ENCODE measurements around the gene COL23A1. TPM values are rescaled to one million over a fixed set of nuclear protein-coding genes. Genes with fewer than 3 reads are reported as not detected.

Gene COL23A1
- total RNA-seq, 2 donors from 2014 or later = 5.5 to 6.0 TPM

GRCh38 chr5:178424810-178425177 lies 165.4 kb downstream of the COL23A1 start:
- intact Hi-C loops (cut with DNase I) = loop anchor here in 1 of 2 donors (10.0 kb wide), 1 partner anchor 90 kb away; no protein-coding TSS in a partner anchor
- no peak for DNase-seq
- ATAC-seq = no peak

DNA sequence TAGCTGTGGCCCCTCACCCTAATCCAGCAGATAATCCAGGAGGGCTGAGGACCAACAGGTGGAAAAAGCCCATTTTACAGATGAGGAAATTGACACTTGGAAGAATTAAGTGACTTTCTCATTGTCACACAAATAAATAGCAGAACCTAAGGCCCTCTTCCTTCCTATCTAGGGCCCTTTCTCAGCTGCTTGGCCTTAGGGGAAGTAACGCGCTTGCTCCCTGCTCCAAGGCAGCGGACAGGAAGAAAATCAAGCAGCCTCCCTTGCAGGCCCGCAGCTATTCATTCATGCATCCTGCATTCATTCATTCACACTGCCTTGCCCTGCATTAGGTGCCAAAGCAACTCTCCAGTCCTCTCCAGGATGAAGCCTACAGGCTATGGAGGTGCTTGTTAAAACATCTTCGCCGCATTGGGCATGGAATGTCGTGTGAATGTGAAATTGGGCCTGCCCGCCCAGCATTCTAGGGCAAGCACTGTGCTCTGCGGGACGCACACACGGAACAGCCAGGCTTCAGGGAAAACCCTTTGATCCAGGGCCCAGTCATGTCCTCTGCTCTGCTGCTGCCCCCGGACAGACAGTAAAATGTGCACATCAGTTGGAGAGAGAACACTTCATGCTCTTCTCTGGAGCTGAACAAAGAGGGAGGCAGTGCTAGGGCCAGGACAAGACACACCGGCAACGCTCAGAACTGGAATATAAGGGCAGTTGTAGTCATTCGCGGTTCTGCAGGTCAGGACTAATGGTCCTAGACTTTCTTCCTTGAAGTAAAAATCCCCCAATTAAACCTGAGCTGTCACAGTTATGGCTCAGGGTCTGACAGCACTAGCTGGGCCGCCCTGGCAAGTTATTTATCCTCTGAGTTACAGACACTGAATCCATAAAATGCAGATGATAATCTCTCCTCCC lies 166.0 kb downstream of the COL23A1 start:
- intact Hi-C loops (cut with DNase I) = loop anchor here in 1 of 2 donors (10.0 kb wide), 1 partner anchor 89 kb away; no protein-coding TSS in a partner anchor
- DNase-seq = no peak
- ATAC-seq = no peak

DNA sequence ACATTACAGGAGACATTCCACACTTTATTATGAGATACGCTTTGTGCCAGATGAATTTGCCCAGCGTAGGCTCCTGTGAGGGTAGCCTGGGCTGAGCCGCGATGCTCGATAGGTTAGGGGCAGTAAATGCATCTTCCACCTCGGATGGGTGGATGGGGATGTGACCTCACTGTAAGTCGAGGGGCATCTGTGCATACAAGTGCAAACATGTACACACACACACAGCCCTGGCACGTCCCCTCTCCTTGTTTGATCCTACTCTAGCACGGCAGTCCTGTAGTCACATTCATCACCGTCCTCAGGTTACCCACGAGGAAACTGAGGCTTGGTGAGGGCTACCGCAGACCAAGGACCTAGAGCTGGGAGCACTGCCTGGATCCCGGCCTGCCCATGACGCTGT lies 166.8 kb downstream of the COL23A1 start:
- intact Hi-C loops (cut with DNase I) = loop anchor here in 1 of 2 donors (10.0 kb wide), 1 partner anchor 89 kb away; no protein-coding TSS in a partner anchor
- ATAC-seq (no peak), DNase-seq (no peak)

GRCh38 chr5:178422400-178422775 lies 167.8 kb downstream of the COL23A1 start:
- intact Hi-C loops (cut with DNase I) = loop anchor here in 1 of 2 donors (10.0 kb wide), 1 partner anchor 88 kb away; no protein-coding TSS in a partner anchor
- DNase-seq (no peak), ATAC-seq (peak in 1 of 2 donors; percentile 32)

DNA sequence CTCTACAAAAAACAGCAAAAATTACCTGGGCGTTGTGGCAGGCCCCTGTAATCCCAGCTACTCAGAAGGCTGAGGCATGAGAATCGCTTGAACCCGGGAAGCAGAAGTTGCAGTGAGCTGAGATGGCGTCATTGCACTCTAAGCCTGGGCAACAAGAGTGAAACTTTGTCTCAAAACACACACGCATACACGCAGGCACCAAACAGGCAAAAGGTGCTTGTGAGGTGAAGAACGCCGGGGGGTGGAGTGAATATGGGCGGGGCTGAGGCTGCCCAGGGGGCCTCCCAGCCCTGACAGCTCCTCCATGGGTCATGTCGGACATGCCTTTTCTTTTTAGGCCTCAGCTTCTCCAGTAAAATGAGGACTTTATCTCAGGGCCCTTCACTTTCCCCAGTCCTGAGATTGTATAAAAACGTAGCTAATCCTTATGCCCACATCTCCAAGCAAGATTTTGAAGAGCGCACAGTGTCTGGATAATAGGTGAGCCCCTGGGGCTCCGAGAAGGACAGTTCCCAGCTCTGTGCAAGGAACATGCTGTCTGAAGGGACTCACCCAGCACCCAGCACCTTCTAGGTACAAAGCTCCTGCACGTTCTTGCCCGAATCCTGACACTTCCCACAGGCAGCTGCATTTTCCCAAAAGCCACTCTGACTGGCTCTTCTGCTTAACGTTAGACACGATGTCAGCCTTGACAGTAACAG lies 168.3 kb downstream of the COL23A1 start:
- no peak for ATAC-seq
- no peak for DNase-seq
- intact Hi-C loops (cut with DNase I) = loop anchor here in 1 of 2 donors (10.0 kb wide), 1 partner anchor 87 kb away; no protein-coding TSS in a partner anchor

- ATAC-seq = no peak
- no peak for DNase-seq
- intact Hi-C loops (cut with DNase I) = loop anchor here in 1 of 2 donors (10.0 kb wide), 1 partner anchor 86 kb away; no protein-coding TSS in a partner anchor
Measured at GRCh38 chr5:178421128-178421527, 169.1 kb downstream of the COL23A1 start.

DNA sequence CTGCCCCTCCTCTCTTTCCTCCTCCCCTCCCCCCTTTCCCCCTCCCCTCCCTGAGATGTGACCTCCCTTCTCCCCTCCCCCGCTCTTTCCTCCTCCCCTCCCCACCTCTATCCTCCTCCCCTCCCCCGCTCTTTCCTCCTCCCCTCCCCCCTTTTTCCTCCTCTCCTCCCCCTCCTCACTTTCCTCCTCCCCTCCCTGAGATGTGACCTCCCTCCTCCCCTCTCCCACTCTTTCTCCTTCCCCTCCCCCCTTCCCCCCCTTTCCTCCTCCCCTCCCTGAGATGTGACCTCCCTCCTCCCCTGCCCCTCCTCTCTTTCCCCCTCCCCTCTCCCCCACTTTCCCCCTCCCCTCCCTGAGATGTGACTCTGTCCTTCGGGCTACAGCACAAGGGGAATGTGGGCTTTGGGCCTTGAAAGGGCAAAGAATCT lies 169.8 kb downstream of the COL23A1 start:
- ATAC-seq = no peak
- intact Hi-C loops (cut with DNase I) = loop anchor here in 1 of 2 donors (10.0 kb wide), 1 partner anchor 86 kb away; no protein-coding TSS in a partner anchor
- no peak for DNase-seq

- DNase-seq (no peak), ATAC-seq (no peak)
- intact Hi-C loops (cut with DNase I) = loop anchor here in 1 of 2 donors (10.0 kb wide), 1 partner anchor 85 kb away; no protein-coding TSS in a partner anchor
Measured at GRCh38 chr5:178419651-178420050, 170.5 kb downstream of the COL23A1 start.

GRCh38 chr5:178419196-178419595 lies 171.0 kb downstream of the COL23A1 start:
- DNase-seq (no peak), ATAC-seq (no peak)
- intact Hi-C loops (cut with DNase I) = no loop called here

DNA sequence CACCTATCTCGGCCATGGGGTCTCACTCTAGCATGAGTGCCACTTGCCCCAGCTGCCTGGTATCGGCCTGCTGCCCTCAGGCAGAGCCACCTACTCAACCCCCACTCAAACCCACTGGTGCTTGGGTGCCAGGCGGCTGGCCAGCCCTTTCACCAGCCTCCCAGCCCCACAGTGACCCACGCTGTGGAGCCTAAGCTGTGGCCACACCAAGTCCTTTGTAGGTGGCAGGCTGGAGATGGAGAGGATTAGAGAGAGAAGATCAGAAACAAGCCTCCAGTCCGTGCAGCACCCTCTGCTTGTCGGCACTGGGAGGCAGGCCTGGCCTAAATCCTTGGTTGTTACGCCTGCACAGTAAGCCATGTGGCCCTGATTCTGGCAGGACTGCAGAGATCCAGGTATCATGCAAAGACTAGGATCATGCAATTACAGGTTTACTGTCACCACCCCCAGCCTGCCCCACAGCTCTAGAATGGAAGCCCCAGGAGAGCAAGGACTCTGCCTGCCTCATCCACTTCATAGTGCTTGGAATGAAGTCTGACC lies 171.7 kb downstream of the COL23A1 start:
- intact Hi-C loops (cut with DNase I) = no loop called here
- DNase-seq (no peak), ATAC-seq (no peak)

DNA sequence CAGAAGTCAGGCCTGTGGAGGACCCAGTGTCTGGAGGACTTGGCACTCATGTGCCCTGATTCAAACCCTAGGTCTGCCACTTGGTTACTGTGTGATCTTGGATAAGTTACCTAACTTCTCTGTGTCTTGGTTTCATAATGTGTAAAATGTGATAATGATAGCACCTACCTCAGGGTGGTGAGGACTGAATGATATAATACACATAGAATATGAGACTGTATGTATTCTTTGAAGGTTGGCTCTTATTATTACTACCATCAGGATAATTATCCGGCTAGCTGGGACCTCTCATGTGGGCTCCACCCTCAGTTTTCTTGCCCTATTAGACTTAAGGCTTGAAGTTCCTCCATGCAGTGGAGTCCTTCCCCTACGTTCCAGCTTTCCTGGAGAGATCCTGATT lies 172.2 kb downstream of the COL23A1 start:
- ATAC-seq (no peak), DNase-seq (no peak)
- intact Hi-C loops (cut with DNase I) = no loop called here

GRCh38 chr5:178417391-178417811 lies 172.8 kb downstream of the COL23A1 start:
- intact Hi-C loops (cut with DNase I) = no loop called here
- ATAC-seq (no peak), DNase-seq (no peak)

GRCh38 chr5:178416919-178417318 lies 173.3 kb downstream of the COL23A1 start:
- intact Hi-C loops (cut with DNase I) = no loop called here
- DNase-seq (no peak), ATAC-seq (peak in 1 of 2 donors; percentile 31)

DNA sequence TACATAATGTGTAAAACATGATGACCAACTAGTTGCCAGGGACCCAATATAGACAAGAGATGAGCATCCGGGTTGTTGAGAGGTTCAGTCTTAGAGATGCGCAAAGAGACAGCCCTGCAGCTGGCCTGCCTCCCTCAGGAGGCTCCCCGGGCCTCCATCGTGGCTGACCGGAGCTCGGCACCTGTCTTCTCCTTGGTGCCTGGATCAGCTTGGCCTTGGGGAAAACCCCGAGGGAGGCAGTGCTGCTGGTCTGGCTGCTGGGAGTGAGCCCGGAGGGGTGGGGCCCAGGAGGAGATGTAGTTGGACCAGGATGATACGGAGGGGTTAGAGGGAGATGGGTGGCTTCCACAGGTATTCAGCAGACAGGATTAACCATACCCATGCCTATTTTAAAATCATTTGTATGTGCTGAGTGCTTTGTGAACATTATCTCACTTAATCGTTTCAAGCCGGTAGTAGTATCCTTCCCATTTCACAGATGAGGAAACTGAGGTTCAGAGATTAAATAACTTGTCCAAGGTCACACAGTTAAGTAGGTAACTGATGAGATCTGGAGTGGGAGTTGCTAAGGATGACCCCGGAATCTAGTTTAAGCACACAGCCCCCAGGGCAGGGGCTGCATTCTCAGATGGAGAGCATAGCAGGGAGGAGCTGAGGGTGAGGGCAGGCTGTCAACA lies 173.8 kb downstream of the COL23A1 start:
- intact Hi-C loops (cut with DNase I) = no loop called here
- ATAC-seq = no peak
- DNase-seq = no peak

GRCh38 chr5:178415353-178415752 lies 174.8 kb downstream of the COL23A1 start:
- no peak for ATAC-seq
- intact Hi-C loops (cut with DNase I) = loop anchor here in 1 of 2 donors (1.0 kb wide), 1 partner anchor 18 kb away; no protein-coding TSS in a partner anchor

DNA sequence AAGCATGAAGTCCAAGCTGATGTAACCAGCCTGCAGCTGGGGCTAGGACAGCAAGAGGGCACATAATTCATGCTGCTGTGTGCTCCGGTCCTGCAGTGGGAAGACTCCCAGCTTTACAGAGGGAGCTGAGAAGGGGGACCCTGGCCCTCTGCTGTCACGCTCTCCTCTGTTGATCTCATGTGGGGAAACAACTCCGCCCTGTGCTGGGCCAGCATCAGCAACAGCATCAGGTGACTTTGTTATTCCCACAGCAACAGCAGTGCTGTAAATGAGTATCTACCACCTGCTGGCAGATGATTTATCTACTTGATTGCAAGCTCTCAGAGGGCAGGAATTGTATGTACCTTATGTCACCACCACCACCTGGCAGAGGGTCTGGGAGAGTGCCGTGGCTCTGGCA lies 176.2 kb downstream of the COL23A1 start:
- intact Hi-C loops (cut with DNase I) = no loop called here
- no peak for ATAC-seq

More at GRCh38 chr5:178415353-178415752, 174.8 kb downstream of the COL23A1 start:
- no peak for DNase-seq

DNA sequence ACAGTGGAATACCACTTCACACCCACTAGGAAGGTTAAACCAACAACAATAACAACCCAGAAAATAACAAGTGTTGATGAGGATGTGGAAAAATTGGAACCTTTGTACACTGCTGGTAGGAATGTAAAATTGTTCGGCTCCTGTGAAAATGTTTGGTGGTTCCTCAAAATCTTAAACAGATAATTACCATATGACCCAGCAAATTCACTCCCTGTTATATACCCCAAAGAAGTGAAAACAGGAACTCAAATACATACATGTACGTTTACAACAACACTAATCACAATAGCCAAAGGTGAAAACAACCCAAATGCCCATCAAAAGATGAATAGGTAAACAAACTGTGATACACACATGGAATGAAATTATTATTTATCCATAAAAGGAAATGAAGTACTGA lies 179.1 kb downstream of the COL23A1 start:
- intact Hi-C loops (cut with DNase I) = no loop called here
- ATAC-seq (no peak), DNase-seq (no peak)

More for the DNA sequence above, 176.2 kb downstream of the COL23A1 start:
- no peak for DNase-seq

GRCh38 chr5:178407646-178408045 lies 182.5 kb downstream of the COL23A1 start:
- no peak for ATAC-seq
- intact Hi-C loops (cut with DNase I) = no loop called here
- no peak for DNase-seq

DNA sequence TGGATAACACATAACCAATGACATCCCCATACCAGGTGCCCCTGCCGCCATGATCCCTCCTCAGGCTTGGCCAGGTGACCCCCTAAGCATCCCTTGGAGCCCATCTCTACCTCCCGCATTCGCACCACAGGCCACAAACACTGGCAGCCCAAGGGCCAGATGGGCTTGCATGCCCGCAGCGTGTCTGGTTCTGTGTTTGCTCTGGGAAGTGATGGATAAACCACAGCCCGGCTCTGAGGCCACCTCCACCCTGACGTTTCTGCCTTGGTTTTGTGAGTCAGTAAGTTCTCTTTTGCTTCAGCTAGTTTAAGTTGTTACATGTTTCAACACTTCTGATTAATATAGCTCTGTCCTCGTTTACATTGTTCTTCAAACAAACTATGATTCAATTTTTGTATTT lies 185.2 kb downstream of the COL23A1 start:
- DNase-seq (no peak), ATAC-seq (no peak)
- intact Hi-C loops (cut with DNase I) = no loop called here
